Astrocyte of the cerebellum (primary cell): Measurements from ENCODE around the gene HSFX2.
"Not testable (repeated sequence)": the region's sequence is repeated elsewhere in the genome, so short reads cannot be mapped to it uniquely, and the experiment has no call there.

Experiments used
- DNase-seq: peaks from one replicate; pipeline ENCODE4 v3.0.0-alpha.2; 2011; ENCODE audit warnings: low read depth
- H3K4me3 ChIP-seq: 2 replicates; pipeline ENCODE4 v1.5.1; 2011; ENCODE audit warnings: mild to moderate bottlenecking, low read depth, low read length, moderate library complexity
- CTCF ChIP-seq: IDR thresholded peaks from 2 replicates; pipeline ENCODE4 v1.5.1; 2012; ENCODE audit warnings: low read length, low read depth, moderate library complexity, mild to moderate bottlenecking; ENCODE audit errors: missing control alignments
- in situ Hi-C: cut with HindIII; loops from 2 replicates; pipeline ENCODE4 v1.10.0; 2017; ENCODE audit warnings: low sequenced_read_pairs

The HSFX2 gene

GRCh38 chrX:149618871-149619270, 23.8 kb upstream of the HSFX2 start:
- no peak for TF ChIP-seq CTCF
- DNase-seq = no peak
- in situ Hi-C loops = no loop called here
- no peak overlapping the region for H3K4me3 ChIP-seq

- TF ChIP-seq CTCF = no peak
- DNase-seq = no peak
- no peak overlapping the region for H3K4me3 ChIP-seq
- in situ Hi-C loops = no loop called here
These were observed 16.6 kb upstream of the HSFX2 start for GRCh38 chrX:149611623-149612175.

- no peak for DNase-seq
- TF ChIP-seq CTCF = no peak
- no peak overlapping the region for H3K4me3 ChIP-seq
- in situ Hi-C loops = no loop called here
These were observed 15.4 kb upstream of the HSFX2 start for GRCh38 chrX:149610511-149610910.

- in situ Hi-C loops = no loop called here
- TF ChIP-seq CTCF = no peak
- H3K4me3 ChIP-seq = no peak overlapping the region
- DNase-seq = no peak
These were observed 12.6 kb upstream of the HSFX2 start for GRCh38 chrX:149607699-149608098.

- DNase-seq, H3K4me3 ChIP-seq, in situ Hi-C loops: not testable (repeated sequence)
These were observed 10.3 kb upstream of the HSFX2 start for GRCh38 chrX:149605248-149605885.

- in situ Hi-C loops, DNase-seq, H3K4me3 ChIP-seq: not testable (repeated sequence)
These were observed 3.5 kb upstream of the HSFX2 start for GRCh38 chrX:149598603-149599002.

GRCh38 chrX:149595943-149596342, 829 bp upstream of the HSFX2 start:
- DNase-seq, in situ Hi-C loops, H3K4me3 ChIP-seq: not testable (repeated sequence)

- DNase-seq, in situ Hi-C loops, H3K4me3 ChIP-seq: not testable (repeated sequence)
These were observed 4.1 kb downstream of the HSFX2 start for GRCh38 chrX:149590993-149591392.

GRCh38 chrX:149587359-149587758, 7.8 kb downstream of the HSFX2 start, which contains the start of gene MAGEA9B:
TSS of gene MAGEA9B (minus strand) at chrX:149587459. CDS start at chrX:149583179, 4,280 bp downstream.
- in situ Hi-C loops, H3K4me3 ChIP-seq, DNase-seq: not testable (repeated sequence)

GRCh38 chrX:149585631-149586030, 9.5 kb downstream of the HSFX2 start:
- in situ Hi-C loops, DNase-seq, H3K4me3 ChIP-seq: not testable (repeated sequence)

GRCh38 chrX:149573456-149573855, 21.7 kb downstream of the HSFX2 start:
- DNase-seq, H3K4me3 ChIP-seq, in situ Hi-C loops: not testable (repeated sequence)
